Memory B cell (primary cell): ENCODE results near the gene ZBTB3.

ENCODE experiments used
- ATAC-seq: fragments of 150-1000 bp; cut with Tn5 transposase; 2 replicates; pipeline ENCODE4 v1.10.0; 2021; ENCODE audit warnings: low read depth, mild to moderate bottlenecking, moderate library complexity
- DNase-seq, 2 donors: peaks; one replicate each; pipeline ENCODE4 v3.0.0; 2022; ENCODE audit warnings: low spot score in 2 of 2
- H3K27ac Mint-ChIP-seq: one replicate; pipeline ENCODE4 v1.8.0; 2022; ENCODE audit warnings: mild to moderate bottlenecking, moderate library complexity, mixed read lengths
- H3K27me3 Mint-ChIP-seq: one replicate; pipeline ENCODE4 v1.8.0; 2022; ENCODE audit warnings: mixed read lengths
- H3K36me3 Mint-ChIP-seq: one replicate; pipeline ENCODE4 v1.8.0; 2022; ENCODE audit warnings: mild to moderate bottlenecking, mixed read lengths
- H3K4me1 Mint-ChIP-seq: one replicate; pipeline ENCODE4 v1.8.0; 2022; ENCODE audit warnings: mixed read lengths
- H3K4me3 Mint-ChIP-seq: one replicate; pipeline ENCODE4 v1.8.0; 2022; ENCODE audit warnings: mild to moderate bottlenecking, moderate library complexity, mixed read lengths
- H3K9me3 Mint-ChIP-seq: one replicate; pipeline ENCODE4 v1.8.0; 2022; ENCODE audit warnings: mixed read lengths

ZBTB3 gene

GRCh38 chr11:62753736-62754603 lies at the start of gene ZBTB3:
TSS of gene ZBTB3 (minus strand) at chr11:62754160. CDS start at chr11:62753664, 496 bp downstream.
- Mint-ChIP-seq H3K4me3 (peak within 1 kb of the TSS; percentile 95), H3K9me3 (no peaks in the 10 kb centered on the region), H3K36me3 (peaks cover 7% of the 10 kb centered on the region), H3K27ac (peak within 1 kb of the TSS; percentile 90), H3K4me1 (peaks cover 10% of the 10 kb centered on the region), H3K27me3 (no peaks in the 10 kb centered on the region)
- DNase-seq (peak; percentile 93 to 98), ATAC-seq (peak; percentile 92)

GRCh38 chr11:62801071-62801470 lies 47.1 kb upstream of the ZBTB3 start:
- no peaks in the 10 kb centered on the region for H3K9me3 Mint-ChIP-seq
- no peak for ATAC-seq

GRCh38 chr11:62799486-62799885 lies 45.5 kb upstream of the ZBTB3 start:
- peaks cover 42% of the 10 kb centered on the region for H3K36me3 Mint-ChIP-seq
- no peaks in the 10 kb centered on the region for H3K9me3 Mint-ChIP-seq
- peaks cover 10% of the 10 kb centered on the region for H3K4me1 Mint-ChIP-seq
- no peaks in the 10 kb centered on the region for H3K27me3 Mint-ChIP-seq
- H3K4me3 Mint-ChIP-seq = no peak overlapping the region
- DNase-seq (no peak), ATAC-seq (no peak)
- no peak overlapping the region for H3K27ac Mint-ChIP-seq

More at GRCh38 chr11:62801071-62801470, 47.1 kb upstream of the ZBTB3 start:
- no peak for DNase-seq
- peaks cover 16% of the 10 kb centered on the region for H3K4me1 Mint-ChIP-seq
- H3K27ac Mint-ChIP-seq = no peak overlapping the region
- no peak overlapping the region for H3K4me3 Mint-ChIP-seq
- no peaks in the 10 kb centered on the region for H3K27me3 Mint-ChIP-seq
- H3K36me3 Mint-ChIP-seq = peaks cover 37% of the 10 kb centered on the region

GRCh38 chr11:62796281-62796680 lies 42.3 kb upstream of the ZBTB3 start:
- H3K27ac Mint-ChIP-seq = no peak overlapping the region

GRCh38 chr11:62794201-62794775 lies 40.3 kb upstream of the ZBTB3 start:
- H3K9me3 Mint-ChIP-seq = no peaks in the 10 kb centered on the region
- no peaks in the 10 kb centered on the region for H3K27me3 Mint-ChIP-seq
- ATAC-seq (no peak), DNase-seq (no peak)
- no peak overlapping the region for H3K27ac Mint-ChIP-seq
- H3K4me1 Mint-ChIP-seq = peaks cover 26% of the 10 kb centered on the region
- H3K36me3 Mint-ChIP-seq = peaks cover 30% of the 10 kb centered on the region
- peak overlapping the region; percentile 9 for H3K4me3 Mint-ChIP-seq

More at GRCh38 chr11:62796281-62796680, 42.3 kb upstream of the ZBTB3 start:
- no peaks in the 10 kb centered on the region for H3K9me3 Mint-ChIP-seq
- H3K4me3 Mint-ChIP-seq = no peak overlapping the region
- DNase-seq (no peak), ATAC-seq (no peak)
- peaks cover 37% of the 10 kb centered on the region for H3K36me3 Mint-ChIP-seq
- H3K4me1 Mint-ChIP-seq = peaks cover 12% of the 10 kb centered on the region
- no peaks in the 10 kb centered on the region for H3K27me3 Mint-ChIP-seq

- ATAC-seq (no peak), DNase-seq (no peak)
Observed at GRCh38 chr11:62792202-62792575, 38.2 kb upstream of the ZBTB3 start.

GRCh38 chr11:62791501-62792201 lies 37.7 kb upstream of the ZBTB3 start, which contains the start of gene TMEM223:
TSS of gene TMEM223 (minus strand) at chr11:62792006. CDS start at chr11:62791994, 12 bp downstream.
- Mint-ChIP-seq H3K9me3 (no peaks in the 10 kb centered on the region), H3K4me3 (peak within 1 kb of the TSS; percentile 88), H3K27me3 (no peaks in the 10 kb centered on the region)

More at GRCh38 chr11:62792202-62792575, 38.2 kb upstream of the ZBTB3 start:
- Mint-ChIP-seq H3K27me3 (no peaks in the 10 kb centered on the region), H3K9me3 (no peaks in the 10 kb centered on the region), H3K4me3 (peak overlapping the region; percentile 88), H3K36me3 (peaks cover 21% of the 10 kb centered on the region), H3K27ac (peak overlapping the region; percentile 77), H3K4me1 (peaks cover 34% of the 10 kb centered on the region)

GRCh38 chr11:62789576-62789975 lies 35.6 kb upstream of the ZBTB3 start:
- Mint-ChIP-seq H3K4me1 (peaks cover 37% of the 10 kb centered on the region), H3K27ac (peak overlapping the region; percentile 83)

More at GRCh38 chr11:62791501-62792201, 37.7 kb upstream of the ZBTB3 start, which contains the start of gene TMEM223:
- Mint-ChIP-seq H3K27ac (peak within 1 kb of the TSS; percentile 83), H3K4me1 (peaks cover 34% of the 10 kb centered on the region), H3K36me3 (peaks cover 19% of the 10 kb centered on the region)
- peak; percentile 71 for ATAC-seq
- DNase-seq = peak; percentile 81 to 84

GRCh38 chr11:62788991-62789390 lies 35.0 kb upstream of the ZBTB3 start:
- H3K36me3 Mint-ChIP-seq = peaks cover 4% of the 10 kb centered on the region
- no peaks in the 10 kb centered on the region for H3K27me3 Mint-ChIP-seq
- H3K27ac Mint-ChIP-seq = peak overlapping the region; percentile 83
- H3K4me1 Mint-ChIP-seq = peaks cover 35% of the 10 kb centered on the region
- no peak for DNase-seq
- peak overlapping the region; percentile 61 for H3K4me3 Mint-ChIP-seq
- no peak for ATAC-seq
- H3K9me3 Mint-ChIP-seq = no peaks in the 10 kb centered on the region

More at GRCh38 chr11:62789576-62789975, 35.6 kb upstream of the ZBTB3 start:
- no peak overlapping the region for H3K4me3 Mint-ChIP-seq
- ATAC-seq (no peak), DNase-seq (no peak)
- H3K36me3 Mint-ChIP-seq = peaks cover 9% of the 10 kb centered on the region
- H3K9me3 Mint-ChIP-seq = no peaks in the 10 kb centered on the region
- no peaks in the 10 kb centered on the region for H3K27me3 Mint-ChIP-seq

GRCh38 chr11:62787005-62787759 lies 33.2 kb upstream of the ZBTB3 start, which contains the start of gene TMEM179B:
TSS of gene TMEM179B (plus strand) at chr11:62787402. CDS start at chr11:62787432, 30 bp downstream.
- ATAC-seq (peak; percentile 74), DNase-seq (peak; percentile 95 to 96)
- peak within 1 kb of the TSS; percentile 97 for H3K4me3 Mint-ChIP-seq
- peaks cover 2% of the 10 kb centered on the region for H3K36me3 Mint-ChIP-seq
- H3K4me1 Mint-ChIP-seq = peaks cover 30% of the 10 kb centered on the region
- H3K27ac Mint-ChIP-seq = peak within 1 kb of the TSS; percentile 96
- no peaks in the 10 kb centered on the region for H3K27me3 Mint-ChIP-seq
- H3K9me3 Mint-ChIP-seq = no peaks in the 10 kb centered on the region

- H3K9me3 Mint-ChIP-seq = no peaks in the 10 kb centered on the region
- H3K27me3 Mint-ChIP-seq = no peaks in the 10 kb centered on the region
- H3K36me3 Mint-ChIP-seq = peaks cover 2% of the 10 kb centered on the region
- H3K4me3 Mint-ChIP-seq = peak overlapping the region; percentile 85
- peaks cover 28% of the 10 kb centered on the region for H3K4me1 Mint-ChIP-seq
- DNase-seq = peak; percentile 90
- H3K27ac Mint-ChIP-seq = peak overlapping the region; percentile 96
- peak; percentile 71 for ATAC-seq
Observed at GRCh38 chr11:62786318-62787004, 32.5 kb upstream of the ZBTB3 start.

- no peak for ATAC-seq
- Mint-ChIP-seq H3K9me3 (no peaks in the 10 kb centered on the region), H3K36me3 (no peaks in the 10 kb centered on the region), H3K27me3 (no peaks in the 10 kb centered on the region), H3K4me1 (peaks cover 5% of the 10 kb centered on the region), H3K4me3 (no peak overlapping the region), H3K27ac (no peak overlapping the region)
- no peak for DNase-seq
Observed at GRCh38 chr11:62782753-62783152, 28.8 kb upstream of the ZBTB3 start.

GRCh38 chr11:62778441-62778840 lies 24.5 kb upstream of the ZBTB3 start:
- no peak for DNase-seq
- H3K4me3 Mint-ChIP-seq = no peak overlapping the region
- H3K4me1 Mint-ChIP-seq = peaks cover 3% of the 10 kb centered on the region
- H3K27me3 Mint-ChIP-seq = no peaks in the 10 kb centered on the region
- H3K9me3 Mint-ChIP-seq = no peaks in the 10 kb centered on the region
- peaks cover 4% of the 10 kb centered on the region for H3K36me3 Mint-ChIP-seq
- ATAC-seq = no peak
- no peak overlapping the region for H3K27ac Mint-ChIP-seq
